H1 (cell line): ENCODE data around the gene DLK1. TPM values are rescaled to one million over a fixed set of nuclear protein-coding genes. Genes with fewer than 3 reads are reported as not detected.

Experiments used
- BCL11A ChIP-seq, 2 experiments: IDR thresholded peaks; one replicate each; pipeline ENCODE4 v1.6.1; 2011; ENCODE audit warnings: low read depth in 2 of 2, low read length in 2 of 2, mild to moderate bottlenecking in 2 of 2
- CHD7 ChIP-seq: fragments of 300-600 bp; sonication (generic); IDR thresholded peaks from 2 replicates; pipeline ENCODE4 v1.7.1; 2012; ENCODE audit warnings: low read length, moderate library complexity, mild to moderate bottlenecking, inconsistent platforms; ENCODE audit not compliant: insufficient replicate concordance
- POLR2AphosphoS5 ChIP-seq: IDR thresholded peaks from 2 replicates; pipeline ENCODE4 v1.6.1; 2011; ENCODE audit warnings: low read depth, low read length
- TCF12 ChIP-seq: IDR thresholded peaks from 2 replicates; pipeline ENCODE4 v1.6.1; 2011; ENCODE audit warnings: low read depth, mild to moderate bottlenecking, low read length
- TEAD4 ChIP-seq: IDR thresholded peaks from 2 replicates; pipeline ENCODE4 v1.6.1; 2012; ENCODE audit warnings: low read depth, low read length, inconsistent platforms, mixed read lengths
- polyA plus RNA-seq, 7 experiments: library from polyadenylated mRNA; depleted of rRNA in 3 of 7; stranded (reverse) in 5 of 7; unstranded in 2 of 7; fragments of >200 nt in 5 of 7; fragments of 200-250 nt in 2 of 7; gene quantifications; 1 replicate in 5 of 7; 2 replicates in 1 of 7; 4 replicates in 1 of 7; pipeline versions ENCODE4 v1.2.1 to v1.2.3, GENCODE V29; 2011 to 2013; ENCODE audit warnings: missing spikeins in 2 of 7, mixed read lengths in 2 of 7
- total RNA-seq: library from RNA; stranded (reverse); fragmentation: NEBNext Ultra II Directional; extraction: Animal tissue kit (Norgen Biotek cat#: 25700); gene quantifications from 2 replicates; pipeline ENCODE4 v1.2.1, GENCODE V29; 2021

Gene DLK1
- total and polyA plus RNA-seq, 2 of the 8 experiments (the other 6 are each of a cell fraction or from before 2014, with no cell fraction given): 1.3 to 2.4 TPM

GRCh38 chr14:100686858-100687257 lies 39.8 kb upstream of the DLK1 start (continued):
- TF ChIP-seq CHD7 (no peak), BCL11A (IDR thresholded peaks at IDR 0.05; ENCODE audit: low read depth in 2 of 2, low read length in 2 of 2) (no peak), TEAD4 (no peak), TCF12 (no peak), POLR2AphosphoS5 (no peak)
